HFFc6 (cell line): ENCODE results near the gene RAP1GAP2. TPM values are rescaled to one million over a fixed set of nuclear protein-coding genes. Genes with fewer than 3 reads are reported as not detected.

ENCODE experiments used
- DNase-seq: peaks from one replicate; pipeline ENCODE4 v3.0.0-alpha.2; 2018
- H3K27ac Mint-ChIP-seq: 2 replicates; pipeline ENCODE4 v1.8.0; 2020; ENCODE audit warnings: mild to moderate bottlenecking, mixed read lengths
- H3K27me3 Mint-ChIP-seq: 2 replicates; pipeline ENCODE4 v1.8.0; 2021; ENCODE audit warnings: mild to moderate bottlenecking, moderate library complexity, mixed read lengths; ENCODE audit not compliant: insufficient read depth
- H3K36me3 Mint-ChIP-seq: 2 replicates; pipeline ENCODE4 v1.8.0; 2021; ENCODE audit warnings: low read depth, mixed read lengths
- H3K4me1 Mint-ChIP-seq: 2 replicates; pipeline ENCODE4 v1.8.0; 2020; ENCODE audit warnings: low read depth, mixed read lengths
- H3K4me3 Mint-ChIP-seq: 2 replicates; pipeline ENCODE4 v1.8.0; 2020; ENCODE audit warnings: mild to moderate bottlenecking, moderate library complexity, mixed read lengths
- H3K9me3 Mint-ChIP-seq: 2 replicates; pipeline ENCODE4 v1.8.0; 2020; ENCODE audit warnings: mild to moderate bottlenecking, mixed read lengths
- CTCF ChIP-seq: fragments of 200-600 bp; sonication (generic); IDR thresholded peaks from 2 replicates; pipeline ENCODE4 v1.5.0; 2021; ENCODE audit warnings: antibody characterized with exemption, mild to moderate bottlenecking
- total RNA-seq, 6 experiments: library from RNA; stranded (reverse); fragmentation: NEBNext Ultra II Directional; extraction: Animal tissue kit (Norgen Biotek cat#: 25700); gene quantifications; 2 replicates in 1 of 6; 3 replicates in 5 of 6; pipeline ENCODE4 v1.2.3, GENCODE V29; 2021

Gene RAP1GAP2
- total RNA-seq, 6 experiments from 2014 or later: 7.9 to 27.4 (median 23.9) TPM

- H3K27me3 Mint-ChIP-seq: peaks cover 9% of the 10 kb centered on the region; the same call in 1 of the 2 replicates
- no peaks in the 10 kb centered on the region for H3K9me3 Mint-ChIP-seq
- H3K4me3 Mint-ChIP-seq: no peak overlapping the region
- H3K4me1 Mint-ChIP-seq: peaks cover 22% of the 10 kb centered on the region
- TF ChIP-seq CTCF: no peak
- no peaks in the 10 kb centered on the region for H3K36me3 Mint-ChIP-seq
- no peak overlapping the region for H3K27ac Mint-ChIP-seq
- no peak for DNase-seq
Observed at GRCh38 chr17:2851615-2852014, 55.4 kb downstream of the RAP1GAP2 start.

GRCh38 chr17:2852221-2852620 is 56.0 kb downstream of the RAP1GAP2 start:
- no peak for DNase-seq
- peak overlapping the region; percentile 59 for H3K4me3 Mint-ChIP-seq
- H3K4me1 Mint-ChIP-seq: peaks cover 22% of the 10 kb centered on the region
- no peaks in the 10 kb centered on the region for H3K36me3 Mint-ChIP-seq
- no peak for TF ChIP-seq CTCF
- H3K27ac Mint-ChIP-seq: peak overlapping the region; percentile 29
- H3K9me3 Mint-ChIP-seq: no peaks in the 10 kb centered on the region
- peaks cover 9% of the 10 kb centered on the region; the same call in 1 of the 2 replicates for H3K27me3 Mint-ChIP-seq

- peak overlapping the region; percentile 59; the same call in 1 of the 2 replicates for H3K4me3 Mint-ChIP-seq
- H3K27ac Mint-ChIP-seq: peak overlapping the region; percentile 48; the same call in 1 of the 2 replicates
- no peak for TF ChIP-seq CTCF
- H3K9me3 Mint-ChIP-seq: no peaks in the 10 kb centered on the region
- peaks cover 22% of the 10 kb centered on the region for H3K4me1 Mint-ChIP-seq
- H3K27me3 Mint-ChIP-seq: peaks cover 9% of the 10 kb centered on the region; the same call in 1 of the 2 replicates
- H3K36me3 Mint-ChIP-seq: no peaks in the 10 kb centered on the region
- DNase-seq: no peak
Observed at GRCh38 chr17:2852729-2853282, 56.6 kb downstream of the RAP1GAP2 start.

- DNase-seq: peak; percentile 46
- no peaks in the 10 kb centered on the region for H3K36me3 Mint-ChIP-seq
- no peaks in the 10 kb centered on the region for H3K9me3 Mint-ChIP-seq
- H3K27ac Mint-ChIP-seq: peak overlapping the region; percentile 78
- H3K4me1 Mint-ChIP-seq: peaks cover 20% of the 10 kb centered on the region
- TF ChIP-seq CTCF: no peak
- H3K27me3 Mint-ChIP-seq: peaks cover 9% of the 10 kb centered on the region; the same call in 1 of the 2 replicates
- peak overlapping the region; percentile 95 for H3K4me3 Mint-ChIP-seq
Observed at GRCh38 chr17:2853283-2854142, 57.3 kb downstream of the RAP1GAP2 start.

GRCh38 chr17:2854143-2855055 is 58.2 kb downstream of the RAP1GAP2 start:
- H3K27me3 Mint-ChIP-seq: peaks cover 9% of the 10 kb centered on the region; the same call in 1 of the 2 replicates
- peak overlapping the region; percentile 95 for H3K4me3 Mint-ChIP-seq
- H3K36me3 Mint-ChIP-seq: no peaks in the 10 kb centered on the region
- peak overlapping the region; percentile 78 for H3K27ac Mint-ChIP-seq
- no peak for TF ChIP-seq CTCF
- H3K4me1 Mint-ChIP-seq: peaks cover 15% of the 10 kb centered on the region
- no peaks in the 10 kb centered on the region for H3K9me3 Mint-ChIP-seq
- DNase-seq: no peak
